ENCODE measurements around the gene CCDC157. TPM values are rescaled to one million over a fixed set of nuclear protein-coding genes. Genes with fewer than 3 reads are reported as not detected.

The CCDC157 gene
- polyA plus RNA-seq, 1 experiment: 1.6 TPM

DNA sequence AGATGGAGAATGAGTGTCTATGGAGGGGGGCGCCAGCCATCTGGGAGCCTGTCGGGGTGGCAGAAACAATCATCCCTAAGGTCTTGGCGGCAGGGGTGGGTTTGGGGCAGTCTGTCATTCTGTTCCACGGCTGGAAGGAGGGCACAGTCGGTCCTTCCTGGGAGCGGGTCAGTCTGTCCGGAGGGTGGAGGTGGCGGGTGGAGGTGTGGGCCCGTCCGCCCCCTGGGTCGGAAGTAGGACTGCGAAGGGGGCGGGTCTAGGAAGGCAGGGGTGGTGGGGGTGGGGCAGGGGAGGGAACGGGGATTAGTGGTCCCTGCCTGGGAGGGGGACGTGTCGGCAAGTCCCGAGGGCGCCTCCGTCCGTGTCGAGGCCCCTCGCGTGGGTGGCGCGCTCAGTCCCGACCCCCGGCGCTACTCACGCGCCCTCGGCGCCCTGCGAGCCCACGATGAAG, 30.5 kb upstream of the CCDC157 start:
- no peak for DNase-seq (ENCODE audit: low read depth)
- Histone ChIP-seq H3K27me3 (ENCODE audit: control insufficient read depth, insufficient read depth, low read length) (no peaks in the 10 kb centered on the region), H3K4me3 (ENCODE audit: low read depth, low read length) (peak overlapping the region; percentile 83), H3K36me3 (ENCODE audit: control insufficient read depth, insufficient read depth, low read length) (no peaks in the 10 kb centered on the region; the same call in 1 of the 2 replicates)
- ChIA-PET CTCF (interaction anchor here (1.0 to 8.3 kb wide), 3 partner anchors 39 to 100 kb away, joined by 3 to 50 read pairs (median 7); partner anchors contain the start of gene CASTOR1), POLR2A (interaction anchor here (0.6 kb wide), 1 partner anchor 47 kb away, joined by 3 read pairs; no protein-coding TSS in a partner anchor)
- no peak for TF ChIP-seq CTCF (IDR thresholded peaks at IDR 0.05; ENCODE audit: insufficient read depth, low read depth, low read length)

GRCh38 chr22:30326706-30327362, 30.0 kb upstream of the CCDC157 start, which contains the start of gene TBC1D10A:
Gene TBC1D10A, minus strand, starts transcription at chr22:30326941. Its CDS starts 60 bp downstream, at chr22:30326881.
- no peaks in the 10 kb centered on the region; the same call in 1 of the 2 replicates for H3K36me3 ChIP-seq (ENCODE audit: control insufficient read depth, insufficient read depth, low read length)
- H3K4me3 ChIP-seq (ENCODE audit: low read depth, low read length): peak within 1 kb of the TSS; percentile 83
- TF ChIP-seq CTCF (IDR thresholded peaks at IDR 0.05; ENCODE audit: insufficient read depth, low read depth, low read length): no peak
- H3K27me3 ChIP-seq (ENCODE audit: control insufficient read depth, insufficient read depth, low read length): no peaks in the 10 kb centered on the region
- DNase-seq (ENCODE audit: low read depth): no peak
- POLR2A ChIA-PET: interaction anchor here (0.6 kb wide), 1 partner anchor 47 kb away, joined by 3 read pairs; no protein-coding TSS in a partner anchor
- CTCF ChIA-PET: interaction anchor here (8.3 kb wide), 1 partner anchor 40 kb away, joined by 50 read pairs; the partner anchor contains the start of gene CASTOR1

DNA sequence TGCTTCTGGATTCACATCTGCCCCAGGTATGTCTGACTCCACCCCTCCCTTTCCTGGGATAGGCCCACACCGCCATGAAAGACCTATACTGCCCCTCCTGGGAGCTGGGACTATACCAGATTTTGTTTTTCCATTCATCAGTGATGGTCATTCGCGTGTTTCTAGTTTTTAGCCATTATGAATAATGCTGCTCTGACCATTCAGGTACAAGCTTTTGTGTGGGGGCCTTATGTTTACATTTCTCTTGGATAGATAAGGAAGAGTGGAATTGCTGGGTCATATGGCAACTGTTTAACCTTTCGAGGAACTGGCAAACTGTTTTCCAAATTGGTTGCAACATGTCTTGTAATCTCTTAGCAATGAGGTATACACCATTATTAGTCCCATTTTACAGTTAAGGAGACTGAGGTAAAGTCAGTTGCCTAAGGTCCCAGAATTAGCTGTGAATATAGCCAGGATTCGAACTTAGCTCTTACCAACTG, 28.9 kb upstream of the CCDC157 start:
- Histone ChIP-seq H3K36me3 (ENCODE audit: control insufficient read depth, insufficient read depth, low read length) (no peaks in the 10 kb centered on the region; the same call in 1 of the 2 replicates), H3K27me3 (ENCODE audit: control insufficient read depth, insufficient read depth, low read length) (no peaks in the 10 kb centered on the region), H3K4me3 (ENCODE audit: low read depth, low read length) (no peak overlapping the region)
- ChIA-PET CTCF (interaction anchor here (1.0 to 8.3 kb wide), 4 partner anchors 11 to 41 kb away, joined by 3 to 50 read pairs (median 4); partner anchors contain the start of genes CASTOR1, CCDC157 and SF3A1), POLR2A (no interaction called here)
- no peak for TF ChIP-seq CTCF (IDR thresholded peaks at IDR 0.05; ENCODE audit: insufficient read depth, low read depth, low read length)
- DNase-seq (ENCODE audit: low read depth): no peak

DNA sequence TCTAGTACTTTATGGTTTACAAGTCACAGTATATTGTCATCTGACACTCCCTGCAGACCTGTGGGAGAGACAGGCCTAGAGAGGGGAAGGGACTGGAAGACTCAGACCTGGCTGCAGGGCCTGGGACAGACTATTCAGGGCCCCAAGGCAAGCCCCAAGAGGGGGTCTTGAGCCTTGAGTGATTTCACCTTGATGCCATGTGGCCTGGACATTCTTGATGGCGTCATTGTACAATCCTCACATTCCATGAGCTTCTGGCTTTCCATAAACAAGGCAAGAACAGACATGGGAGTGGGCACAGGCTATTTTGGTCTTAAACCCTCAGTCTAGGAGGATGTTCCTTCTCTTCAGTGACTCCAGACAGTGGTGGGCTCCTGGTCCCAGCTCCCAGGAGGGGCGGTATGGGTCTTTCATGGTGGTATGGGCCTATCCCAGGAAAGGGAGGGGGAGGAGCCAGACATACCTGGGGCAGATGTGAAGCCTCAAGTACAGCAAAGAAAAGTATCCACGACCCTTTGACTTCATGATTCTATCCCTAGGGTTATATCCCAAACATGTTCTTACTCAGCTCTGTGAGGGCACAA, 28.2 kb upstream of the CCDC157 start:
- H3K4me3 ChIP-seq (ENCODE audit: low read depth, low read length): no peak overlapping the region
- H3K27me3 ChIP-seq (ENCODE audit: control insufficient read depth, insufficient read depth, low read length): no peaks in the 10 kb centered on the region
- no peak for TF ChIP-seq CTCF (IDR thresholded peaks at IDR 0.05; ENCODE audit: insufficient read depth, low read depth, low read length)
- ChIA-PET POLR2A (no interaction called here), CTCF (interaction anchor here (1.0 to 8.3 kb wide), 4 partner anchors 10 to 41 kb away, joined by 3 to 50 read pairs (median 4); partner anchors contain the start of genes CASTOR1, CCDC157 and SF3A1)
- H3K36me3 ChIP-seq (ENCODE audit: control insufficient read depth, insufficient read depth, low read length): no peaks in the 10 kb centered on the region
- DNase-seq (ENCODE audit: low read depth): no peak

DNA sequence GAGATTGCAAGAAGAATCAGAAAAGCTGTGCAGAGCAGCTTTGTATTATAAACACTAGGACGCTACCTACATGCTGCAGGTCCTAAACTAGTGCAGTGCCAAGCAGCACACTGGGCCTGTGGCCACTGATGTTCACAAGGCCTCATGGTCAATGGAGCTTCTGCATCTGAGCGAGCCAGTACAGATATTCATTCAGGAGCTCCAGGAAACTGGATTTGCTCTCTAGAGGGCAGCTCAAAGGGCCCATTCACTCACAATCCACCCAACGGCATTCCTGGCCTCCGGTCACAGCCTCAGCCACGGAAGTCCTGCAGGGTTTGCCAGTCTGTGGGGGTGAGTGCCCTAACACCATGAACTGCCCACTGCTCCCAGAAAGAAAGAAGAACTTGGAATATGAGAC, 24.3 kb upstream of the CCDC157 start:
- Histone ChIP-seq H3K36me3 (ENCODE audit: control insufficient read depth, insufficient read depth, low read length) (peaks cover 23% of the 10 kb centered on the region), H3K4me3 (ENCODE audit: low read depth, low read length) (no peak overlapping the region), H3K27me3 (ENCODE audit: control insufficient read depth, insufficient read depth, low read length) (no peaks in the 10 kb centered on the region)
- TF ChIP-seq CTCF (IDR thresholded peaks at IDR 0.05; ENCODE audit: insufficient read depth, low read depth, low read length): no peak
- CTCF ChIA-PET: interaction anchor here (1.3 kb wide), 1 partner anchor 18 kb away, joined by 4 read pairs; no protein-coding TSS in a partner anchor
- POLR2A ChIA-PET: no interaction called here
- DNase-seq (ENCODE audit: low read depth): no peak

All from BJ (cell line).